K562 (cell line): Measurements from ENCODE around the gene MGST3. TPM values are rescaled to one million over a fixed set of nuclear protein-coding genes. Genes with fewer than 3 reads are reported as not detected.

ENCODE experiments used
- EP400 ChIP-seq: fragments of 450-650 bp; IDR thresholded peaks from 2 replicates; pipeline ENCODE4 v1.6.1; 2017; ENCODE audit warnings: antibody characterized with exemption, mild to moderate bottlenecking, moderate library complexity
- GABPB2 ChIP-seq: fragments of 250-450 bp; sonication (Bioruptor Pico); conservative IDR thresholded peaks from 2 replicates; pipeline ENCODE4 v1.5.1; 2021; ENCODE audit warnings: mild to moderate bottlenecking
- KDM1A ChIP-seq, 2 experiments: fragments of 450-650 bp; IDR thresholded peaks; 2 replicates each; pipeline ENCODE4 v1.6.1; 2016; ENCODE audit warnings: mild to moderate bottlenecking in 2 of 2
- MAFG ChIP-seq: fragments of 450-650 bp; conservative IDR thresholded peaks from 2 replicates; pipeline ENCODE4 v1.6.1; 2016; ENCODE audit warnings: missing genetic modification characterization, missing compliant biosample characterization
- MEF2A ChIP-seq: IDR thresholded peaks from 2 replicates; pipeline ENCODE4 v1.6.1; 2011; ENCODE audit warnings: low read depth, mild to moderate bottlenecking, low read length, moderate library complexity; ENCODE audit not compliant: control insufficient read depth
- MEF2D ChIP-seq: conservative IDR thresholded peaks from 2 replicates; pipeline ENCODE4 v1.6.1; 2016; ENCODE audit warnings: low read depth, missing genetic modification characterization, missing compliant biosample characterization
- MTA1 ChIP-seq: fragments of 450-650 bp; IDR thresholded peaks from 2 replicates; pipeline ENCODE4 v1.6.1; 2017; ENCODE audit warnings: borderline replicate concordance
- NFYB ChIP-seq: IDR thresholded peaks from 2 replicates; pipeline ENCODE4 v1.6.1; 2011; ENCODE audit warnings: mild to moderate bottlenecking, moderate library complexity; ENCODE audit not compliant: insufficient read length; ENCODE audit errors: extremely low read depth
- NUFIP1 ChIP-seq: fragments of 450-650 bp; IDR thresholded peaks from 2 replicates; pipeline ENCODE4 v1.6.1; 2018; ENCODE audit not compliant: partially characterized antibody
- PCBP2 ChIP-seq: fragments of 200-400 bp; formaldehyde crosslinking; IDR thresholded peaks from 2 replicates; pipeline ENCODE4 v1.6.1; 2018; ENCODE audit warnings: low read length, low read depth, mild to moderate bottlenecking, moderate library complexity; ENCODE audit not compliant: poor library complexity, severe bottlenecking
- SIN3B ChIP-seq: fragments of 450-650 bp; IDR thresholded peaks from 2 replicates; pipeline ENCODE4 v1.6.1; 2017; ENCODE audit warnings: low read depth, mild to moderate bottlenecking, moderate library complexity
- SIX5 ChIP-seq, 2 experiments: IDR thresholded peaks; 2 replicates each; pipeline ENCODE4 v1.6.1; 2011; ENCODE audit warnings: low read length in 2 of 2, borderline replicate concordance in 1 of 2, low read depth in 1 of 2, mild to moderate bottlenecking in 1 of 2, moderate library complexity in 1 of 2; ENCODE audit not compliant: insufficient read depth in 1 of 2
- SUPT5H ChIP-seq: fragments of 450-650 bp; IDR thresholded peaks from 2 replicates; pipeline ENCODE4 v1.6.1; 2016
- TOE1 ChIP-seq, 2 experiments: fragments of 450-650 bp in 1 of 2; sonication (generic) in 1 of 2; formaldehyde crosslinking in 1 of 2; IDR thresholded peaks; 2 replicates each; pipeline versions ENCODE4 v1.7.1 to v1.8.0; 2016 to 2022; ENCODE audit warnings: borderline replicate concordance in 2 of 2, mild to moderate bottlenecking in 2 of 2, antibody characterized with exemption in 1 of 2, inconsistent platforms in 1 of 2, low read depth in 1 of 2, missing genetic modification reagents in 1 of 2, moderate library complexity in 1 of 2
- ZNF121 ChIP-seq: sonication (generic); formaldehyde crosslinking; conservative IDR thresholded peaks from 2 replicates; pipeline ENCODE4 v1.8.0; 2022; ENCODE audit warnings: missing genetic modification reagents
- ZNF274 ChIP-seq: IDR thresholded peaks from 2 replicates; pipeline ENCODE4 v1.6.1; 2011; ENCODE audit warnings: low read depth, mild to moderate bottlenecking, low read length, moderate library complexity, borderline replicate concordance
- ZNF717 ChIP-seq: fragments of 250-450 bp; sonication (Bioruptor Pico); IDR thresholded peaks from 2 replicates; pipeline ENCODE4 v1.5.0; 2021
- polyA plus RNA-seq, 8 experiments: library from polyadenylated mRNA; depleted of rRNA in 4 of 8; stranded (reverse) in 5 of 8; unstranded in 3 of 8; fragments of >200 nt; fragmentation: Nextera tagmentation in 2 of 8; fragmentation: Illumina TruSeq in 1 of 8; extraction: Ambion mirVana in 2 of 8; extraction: Trizol in 1 of 8; gene quantifications; 2 replicates each; pipeline versions ENCODE4 v1.2.1 to v1.2.3, GENCODE V29; 2011 to 2014; ENCODE audit warnings: inconsistent platforms in 1 of 8, missing spikeins in 1 of 8
- total RNA-seq, 7 experiments: library from RNA; depleted of rRNA in 6 of 7; stranded (reverse); fragments of >200 nt in 6 of 7; fragmentation: Illumina TruSeq in 2 of 7; extraction: Trizol in 2 of 7; gene quantifications; 2 replicates each; pipeline versions ENCODE4 v1.2.1 to v1.2.3, GENCODE V29; 2011 to 2021; ENCODE audit warnings: low replicate concordance in 1 of 7
- TF ChIP-seq, protein P1 (sequence below): sonication (generic); formaldehyde crosslinking; IDR thresholded peaks from 2 replicates; pipeline ENCODE4 v1.8.1; 2023; ENCODE audit warnings: missing genetic modification reagents, mild to moderate bottlenecking, borderline replicate concordance
- TF ChIP-seq, protein P2 (sequence below): fragments of 250-450 bp; sonication (Bioruptor Pico); IDR thresholded peaks from 2 replicates; pipeline ENCODE4 v1.4.0; 2020; ENCODE audit warnings: mild to moderate bottlenecking
- TF ChIP-seq, protein P3 (sequence below): fragments of 450-650 bp; IDR thresholded peaks from 2 replicates; pipeline ENCODE4 v1.6.1; 2017; ENCODE audit warnings: mild to moderate bottlenecking, moderate library complexity

The MGST3 gene
- total and polyA plus RNA-seq, 9 of the 15 experiments (the other 6 are each of a cell fraction or from before 2014, with no cell fraction given) = 70.7 to 287 (median 105) TPM

DNA sequence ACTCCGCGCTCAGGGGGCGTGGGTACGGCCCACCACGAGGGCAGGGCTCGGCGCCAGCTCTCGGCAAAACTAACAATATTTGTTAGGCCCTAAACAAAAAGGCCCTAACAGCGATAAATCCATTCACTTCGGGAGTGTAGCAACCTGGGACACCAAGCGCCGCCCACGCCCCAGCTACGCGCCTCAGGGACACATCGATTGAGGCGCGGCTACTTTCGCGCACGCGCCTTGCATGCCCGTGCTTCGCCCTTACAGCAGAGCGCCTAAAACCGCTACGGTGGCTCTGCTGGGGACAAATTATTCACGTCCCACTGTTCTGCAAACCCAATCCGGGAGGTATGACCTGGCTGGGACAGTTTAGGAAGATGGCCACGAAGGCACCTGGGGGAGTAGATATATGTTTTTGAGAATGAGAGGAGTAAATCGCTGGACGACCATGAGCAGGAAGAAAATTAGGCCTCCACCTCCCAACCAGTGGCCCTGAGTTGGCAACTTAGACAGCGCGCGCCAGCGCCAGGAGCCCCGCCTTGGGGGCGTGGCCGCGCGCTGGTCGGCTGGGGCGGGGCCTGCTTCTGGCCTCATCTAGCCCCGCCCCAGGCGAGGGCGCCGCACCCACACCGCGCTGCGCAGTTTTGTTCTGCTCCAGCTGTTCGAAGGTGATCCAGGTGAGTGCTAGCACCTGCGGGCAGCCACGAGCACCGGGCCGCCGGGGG is at the start of gene MGST3 (continued):
- TF ChIP-seq MEF2D (tag) (no peak), MEF2A (no peak), GABPB2 (CRISPR knock-in tag) (no peak), EP400 (peak; percentile 95), ZNF274 (no peak), KDM1A (IDR thresholded peaks at IDR 0.05) (no peak), ZNF717 (no peak), PCBP2 (no peak), SIN3B (no peak), MAFG (peak; percentile 85), ZNF121 (CRISPR knock-in tag) (no peak), MTA1 (peak; percentile 68), SIX5 (IDR thresholded peaks at IDR 0.05; ENCODE audit: borderline replicate concordance in 1 of 2, insufficient read depth in 1 of 2, low read depth in 1 of 2, low read length in 2 of 2) (no peak; a peak in 1 of 4 replicates), SUPT5H (peak; percentile 94), TOE1 (IDR thresholded peaks at IDR 0.05; ENCODE audit: borderline replicate concordance) (peak; percentile 92), TOE1 (CRISPR knock-in tag; IDR thresholded peaks at IDR 0.05; ENCODE audit: borderline replicate concordance, low read depth) (peak; percentile 39; the same call in 1 of the 2 replicates), NFYB (no peak), NUFIP1 (no peak)
- TF ChIP-seq, protein P1, sequence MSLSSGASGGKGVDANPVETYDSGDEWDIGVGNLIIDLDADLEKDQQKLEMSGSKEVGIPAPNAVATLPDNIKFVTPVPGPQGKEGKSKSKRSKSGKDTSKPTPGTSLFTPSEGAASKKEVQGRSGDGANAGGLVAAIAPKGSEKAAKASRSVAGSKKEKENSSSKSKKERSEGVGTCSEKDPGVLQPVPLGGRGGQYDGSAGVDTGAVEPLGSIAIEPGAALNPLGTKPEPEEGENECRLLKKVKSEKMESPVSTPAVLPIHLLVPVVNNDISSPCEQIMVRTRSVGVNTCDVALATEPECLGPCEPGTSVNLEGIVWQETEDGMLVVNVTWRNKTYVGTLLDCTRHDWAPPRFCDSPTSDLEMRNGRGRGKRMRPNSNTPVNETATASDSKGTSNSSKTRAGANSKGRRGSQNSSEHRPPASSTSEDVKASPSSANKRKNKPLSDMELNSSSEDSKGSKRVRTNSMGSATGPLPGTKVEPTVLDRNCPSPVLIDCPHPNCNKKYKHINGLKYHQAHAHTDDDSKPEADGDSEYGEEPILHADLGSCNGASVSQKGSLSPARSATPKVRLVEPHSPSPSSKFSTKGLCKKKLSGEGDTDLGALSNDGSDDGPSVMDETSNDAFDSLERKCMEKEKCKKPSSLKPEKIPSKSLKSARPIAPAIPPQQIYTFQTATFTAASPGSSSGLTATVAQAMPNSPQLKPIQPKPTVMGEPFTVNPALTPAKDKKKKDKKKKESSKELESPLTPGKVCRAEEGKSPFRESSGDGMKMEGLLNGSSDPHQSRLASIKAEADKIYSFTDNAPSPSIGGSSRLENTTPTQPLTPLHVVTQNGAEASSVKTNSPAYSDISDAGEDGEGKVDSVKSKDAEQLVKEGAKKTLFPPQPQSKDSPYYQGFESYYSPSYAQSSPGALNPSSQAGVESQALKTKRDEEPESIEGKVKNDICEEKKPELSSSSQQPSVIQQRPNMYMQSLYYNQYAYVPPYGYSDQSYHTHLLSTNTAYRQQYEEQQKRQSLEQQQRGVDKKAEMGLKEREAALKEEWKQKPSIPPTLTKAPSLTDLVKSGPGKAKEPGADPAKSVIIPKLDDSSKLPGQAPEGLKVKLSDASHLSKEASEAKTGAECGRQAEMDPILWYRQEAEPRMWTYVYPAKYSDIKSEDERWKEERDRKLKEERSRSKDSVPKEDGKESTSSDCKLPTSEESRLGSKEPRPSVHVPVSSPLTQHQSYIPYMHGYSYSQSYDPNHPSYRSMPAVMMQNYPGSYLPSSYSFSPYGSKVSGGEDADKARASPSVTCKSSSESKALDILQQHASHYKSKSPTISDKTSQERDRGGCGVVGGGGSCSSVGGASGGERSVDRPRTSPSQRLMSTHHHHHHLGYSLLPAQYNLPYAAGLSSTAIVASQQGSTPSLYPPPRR (CRISPR knock-in tag) = no peak
- TF ChIP-seq, protein P2, sequence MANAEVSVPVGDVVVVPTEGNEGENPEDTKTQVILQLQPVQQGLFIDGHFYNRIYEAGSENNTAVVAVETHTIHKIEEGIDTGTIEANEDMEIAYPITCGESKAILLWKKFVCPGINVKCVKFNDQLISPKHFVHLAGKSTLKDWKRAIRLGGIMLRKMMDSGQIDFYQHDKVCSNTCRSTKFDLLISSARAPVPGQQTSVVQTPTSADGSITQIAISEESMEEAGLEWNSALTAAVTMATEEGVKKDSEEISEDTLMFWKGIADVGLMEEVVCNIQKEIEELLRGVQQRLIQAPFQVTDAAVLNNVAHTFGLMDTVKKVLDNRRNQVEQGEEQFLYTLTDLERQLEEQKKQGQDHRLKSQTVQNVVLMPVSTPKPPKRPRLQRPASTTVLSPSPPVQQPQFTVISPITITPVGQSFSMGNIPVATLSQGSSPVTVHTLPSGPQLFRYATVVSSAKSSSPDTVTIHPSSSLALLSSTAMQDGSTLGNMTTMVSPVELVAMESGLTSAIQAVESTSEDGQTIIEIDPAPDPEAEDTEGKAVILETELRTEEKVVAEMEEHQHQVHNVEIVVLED (CRISPR knock-in tag) = no peak
- TF ChIP-seq, protein P3, sequence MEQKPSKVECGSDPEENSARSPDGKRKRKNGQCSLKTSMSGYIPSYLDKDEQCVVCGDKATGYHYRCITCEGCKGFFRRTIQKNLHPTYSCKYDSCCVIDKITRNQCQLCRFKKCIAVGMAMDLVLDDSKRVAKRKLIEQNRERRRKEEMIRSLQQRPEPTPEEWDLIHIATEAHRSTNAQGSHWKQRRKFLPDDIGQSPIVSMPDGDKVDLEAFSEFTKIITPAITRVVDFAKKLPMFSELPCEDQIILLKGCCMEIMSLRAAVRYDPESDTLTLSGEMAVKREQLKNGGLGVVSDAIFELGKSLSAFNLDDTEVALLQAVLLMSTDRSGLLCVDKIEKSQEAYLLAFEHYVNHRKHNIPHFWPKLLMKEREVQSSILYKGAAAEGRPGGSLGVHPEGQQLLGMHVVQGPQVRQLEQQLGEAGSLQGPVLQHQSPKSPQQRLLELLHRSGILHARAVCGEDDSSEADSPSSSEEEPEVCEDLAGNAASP = no peak
